ENCODE data around the gene MIB2. TPM values are rescaled to one million over a fixed set of nuclear protein-coding genes. Genes with fewer than 3 reads are reported as not detected.

The MIB2 gene
- total RNA-seq, 4 donors from 2014 or later: 33.6 to 99.9 (median 74.6) TPM

GRCh38 chr1:1626207-1627141 lies 11.2 kb downstream of the MIB2 start:
- TF ChIP-seq POLR2AphosphoS5 (IDR thresholded peaks at IDR 0.05) (no peak), POLR2A (IDR thresholded peaks at IDR 0.05; ENCODE audit: low read depth) (no peak), EP300 (IDR thresholded peaks at IDR 0.05) (no peak), CTCF (IDR thresholded peaks at IDR 0.05) (no peak)
- H3K9me3 ChIP-seq: no peaks in the 10 kb centered on the region
- no peak overlapping the region for H3K27ac ChIP-seq (replicated peaks in 1 of 4)
- 95% methylated on average over 23 of the region's 48 CpGs for WGBS
- H3K27me3 ChIP-seq: peaks cover 10 to 35% (median 14%) of the 10 kb centered on the region in 4 donors
- peaks cover 7 to 23% (median 16%) of the 10 kb centered on the region in 4 donors for H3K4me1 ChIP-seq
- peaks cover 14 to 65% (median 47%) of the 10 kb centered on the region in 4 donors for H3K36me3 ChIP-seq
- H3K4me3 ChIP-seq: no peak overlapping the region
- DNase-seq (ENCODE audit: extremely low spot score): no peak
- intact Hi-C loops (cut with DNase I): no loop called here

GRCh38 chr1:1627261-1627828 lies 12.0 kb downstream of the MIB2 start:
- no peak overlapping the region for H3K27ac ChIP-seq (replicated peaks in 1 of 4)
- TF ChIP-seq POLR2AphosphoS5 (IDR thresholded peaks at IDR 0.05): no peak
- TF ChIP-seq CTCF (IDR thresholded peaks at IDR 0.05): no peak
- no peak overlapping the region for H3K4me3 ChIP-seq
- DNase-seq (ENCODE audit: extremely low spot score): no peak
- intact Hi-C loops (cut with DNase I): no loop called here
- WGBS: 73% methylated on average over 27 of the region's 37 CpGs
- peaks cover 14 to 65% (median 47%) of the 10 kb centered on the region in 4 donors for H3K36me3 ChIP-seq
- peaks cover 10 to 44% (median 22%) of the 10 kb centered on the region in 4 donors for H3K27me3 ChIP-seq
- H3K9me3 ChIP-seq: no peaks in the 10 kb centered on the region
- H3K4me1 ChIP-seq: peaks cover 14 to 26% (median 25%) of the 10 kb centered on the region in 4 donors

DNA sequence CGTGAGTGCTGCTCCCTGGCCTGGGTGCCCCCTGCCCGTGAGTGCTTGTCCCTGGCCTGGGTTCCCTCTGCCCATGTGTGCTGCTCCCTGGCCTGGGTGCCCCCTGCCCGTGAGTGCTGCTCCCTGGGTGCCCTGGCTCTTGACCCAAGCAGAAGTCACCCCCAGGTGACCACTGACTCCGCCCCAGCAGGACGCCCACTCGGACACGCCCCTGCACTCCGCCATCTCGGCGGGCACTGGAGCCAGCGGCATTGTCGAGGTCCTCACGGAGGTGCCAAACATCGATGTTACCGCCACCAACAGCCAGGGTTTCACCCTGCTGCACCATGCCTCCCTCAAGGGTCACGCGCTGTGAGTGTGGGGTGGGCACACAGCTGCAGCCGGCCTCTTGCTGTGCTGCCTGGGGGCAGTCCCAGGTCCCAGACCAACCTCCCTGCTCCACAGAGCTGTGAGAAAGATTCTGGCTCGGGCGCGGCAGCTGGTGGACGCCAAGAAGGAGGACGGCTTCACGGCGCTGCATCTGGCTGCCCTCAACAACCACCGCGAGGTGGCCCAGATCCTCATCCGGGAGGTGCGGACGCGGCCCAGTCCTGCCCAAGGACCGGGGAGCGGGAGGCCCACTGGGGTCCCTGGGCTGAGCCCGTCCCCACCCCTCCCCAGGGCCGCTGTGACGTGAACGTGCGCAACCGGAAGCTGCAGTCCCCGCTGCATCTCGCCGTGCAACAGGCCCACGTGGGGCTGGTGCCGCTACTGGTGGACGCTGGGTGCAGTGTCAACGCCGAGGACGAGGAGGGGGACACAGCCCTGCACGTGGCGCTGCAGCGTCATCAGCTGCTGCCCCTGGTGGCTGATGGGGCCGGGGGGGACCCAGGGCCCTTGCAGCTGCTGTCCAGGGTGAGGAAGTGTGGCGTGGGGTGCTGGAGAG lies 12.8 kb downstream of the MIB2 start:
- no peak for TF ChIP-seq POLR2A (IDR thresholded peaks at IDR 0.05; ENCODE audit: low read depth)
- TF ChIP-seq EP300 (IDR thresholded peaks at IDR 0.05): no peak
- TF ChIP-seq CTCF (IDR thresholded peaks at IDR 0.05): no peak
- peaks cover 14 to 62% (median 46%) of the 10 kb centered on the region in 4 donors for H3K36me3 ChIP-seq
- DNase-seq (ENCODE audit: extremely low spot score): no peak
- H3K27me3 ChIP-seq: peaks cover 10 to 44% (median 22%) of the 10 kb centered on the region in 4 donors
- no peaks in the 10 kb centered on the region for H3K9me3 ChIP-seq
- WGBS: 100% methylated on average over 4 of the region's 53 CpGs
- H3K4me1 ChIP-seq: peaks cover 14 to 26% (median 25%) of the 10 kb centered on the region in 4 donors
- intact Hi-C loops (cut with DNase I): no loop called here
- no peak overlapping the region for H3K4me3 ChIP-seq
- no peak overlapping the region for H3K27ac ChIP-seq (replicated peaks in 1 of 4)

DNA sequence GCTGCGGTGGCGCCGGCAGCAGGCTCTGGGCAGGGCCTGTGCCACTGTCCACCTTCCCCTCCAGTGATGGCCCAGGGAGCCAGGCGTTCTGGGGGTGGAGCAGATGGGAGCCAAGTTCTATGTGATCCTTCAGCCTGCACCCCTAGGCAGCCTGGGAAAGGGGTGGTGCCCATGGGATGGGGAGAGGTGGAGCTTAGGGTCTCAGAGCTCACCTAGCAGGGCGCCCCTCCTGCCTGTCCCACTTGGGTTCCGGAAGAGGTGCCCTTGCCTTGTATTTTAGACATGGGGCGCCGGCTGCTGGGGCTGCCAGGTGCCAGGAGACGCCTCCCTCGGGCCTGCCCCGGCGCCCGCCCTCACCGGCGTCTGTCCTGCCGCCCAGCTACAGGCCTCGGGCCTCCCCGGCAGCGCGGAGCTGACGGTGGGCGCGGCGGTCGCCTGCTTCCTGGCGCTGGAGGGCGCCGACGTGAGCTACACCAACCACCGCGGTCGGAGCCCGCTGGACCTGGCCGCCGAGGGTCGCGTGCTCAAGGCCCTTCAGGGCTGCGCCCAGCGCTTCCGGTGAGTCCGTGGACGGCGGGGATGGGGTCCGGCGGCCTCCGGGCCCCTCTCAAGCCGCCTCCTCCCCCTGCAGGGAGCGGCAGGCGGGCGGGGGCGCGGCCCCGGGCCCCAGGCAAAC lies 13.6 kb downstream of the MIB2 start:
- Histone ChIP-seq H3K36me3 (peaks cover 14 to 58% (median 40%) of the 10 kb centered on the region in 4 donors), H3K27ac (replicated peaks in 1 of 4) (no peak overlapping the region), H3K4me1 (peaks cover 14 to 26% (median 25%) of the 10 kb centered on the region in 4 donors), H3K9me3 (no peaks in the 10 kb centered on the region), H3K27me3 (peaks cover 10 to 44% (median 22%) of the 10 kb centered on the region in 4 donors), H3K4me3 (no peak overlapping the region)
- 72% methylated on average over 25 of the region's 53 CpGs for WGBS
- no peak for DNase-seq (ENCODE audit: extremely low spot score)
- intact Hi-C loops (cut with DNase I): no loop called here
- no peak for TF ChIP-seq POLR2AphosphoS5 (IDR thresholded peaks at IDR 0.05)
- no peak for TF ChIP-seq CTCF (IDR thresholded peaks at IDR 0.05)
- no peak for TF ChIP-seq POLR2A (IDR thresholded peaks at IDR 0.05; ENCODE audit: low read depth)
- no peak for TF ChIP-seq EP300 (IDR thresholded peaks at IDR 0.05)
